ENCODE results near the gene VAPA. TPM values are rescaled to one million over a fixed set of nuclear protein-coding genes. Genes with fewer than 3 reads are reported as not detected.
"Not testable (repeated sequence)": the region's sequence is repeated elsewhere in the genome, so short reads cannot be mapped to it uniquely, and the experiment has no call there.

Gene VAPA
- total and polyA plus RNA-seq, 3 donors from 2014 or later: 177 to 224 (median 180) TPM

- Histone ChIP-seq H3K36me3 (ENCODE audit: low read depth, missing control alignments) (no peaks in the 10 kb centered on the region), H3K9me3 (no peaks in the 10 kb centered on the region), H3K4me1 (no peaks in the 10 kb centered on the region), H3K27me3 (no peaks in the 10 kb centered on the region), H3K4me3 (no peak overlapping the region), H3K27ac (no peak overlapping the region)
- 88 to 89% methylated on average over 3 of the region's 3 CpGs for WGBS, 2 donors
- TF ChIP-seq POLR2A (IDR thresholded peaks at IDR 0.05) (no peak), CTCF (IDR thresholded peaks at IDR 0.05) (no peak)
- DNase-seq: no peak
- intact Hi-C loops (cut with DNase I; ENCODE audit: low total_unique reads): no loop called here
These were observed 7.3 kb upstream of the VAPA start for GRCh38 chr18:9906481-9906880.

DNA sequence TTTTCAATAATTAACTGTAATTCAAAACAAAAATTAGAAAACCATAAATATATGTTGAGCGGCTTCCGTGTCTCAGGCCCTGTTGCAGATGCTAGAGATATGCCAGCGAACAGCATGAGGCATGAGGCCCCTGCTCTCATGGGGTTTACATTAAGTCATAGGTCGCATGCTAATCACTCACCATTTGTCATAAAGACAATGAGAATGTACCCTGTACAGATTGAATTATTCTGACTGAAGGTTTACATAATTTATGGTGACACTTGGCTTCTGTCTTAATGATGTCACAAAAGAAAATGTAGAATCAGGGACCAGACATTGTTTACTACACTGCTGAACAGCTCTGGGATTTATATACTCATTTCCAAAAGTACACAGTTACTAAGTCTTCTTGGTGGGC lies 5.9 kb upstream of the VAPA start:
- no peak overlapping the region for H3K4me3 ChIP-seq
- TF ChIP-seq POLR2A (IDR thresholded peaks at IDR 0.05) (no peak), CTCF (IDR thresholded peaks at IDR 0.05) (no peak)

GRCh38 chr18:9910071-9910470 lies 3.7 kb upstream of the VAPA start:
- Histone ChIP-seq H3K36me3 (ENCODE audit: low read depth, missing control alignments) (no peaks in the 10 kb centered on the region), H3K4me3 (no peak overlapping the region), H3K4me1 (no peaks in the 10 kb centered on the region), H3K9me3 (no peaks in the 10 kb centered on the region), H3K27me3 (no peaks in the 10 kb centered on the region), H3K27ac (no peak overlapping the region)
- TF ChIP-seq CTCF (IDR thresholded peaks at IDR 0.05) (no peak), POLR2A (IDR thresholded peaks at IDR 0.05) (no peak)
- intact Hi-C loops (cut with DNase I; ENCODE audit: low total_unique reads): no loop called here
- no peak for DNase-seq

More for the DNA sequence above, 5.9 kb upstream of the VAPA start:
- Histone ChIP-seq H3K27ac (no peak overlapping the region), H3K36me3 (ENCODE audit: low read depth, missing control alignments) (no peaks in the 10 kb centered on the region), H3K9me3 (no peaks in the 10 kb centered on the region), H3K4me1 (no peaks in the 10 kb centered on the region), H3K27me3 (no peaks in the 10 kb centered on the region)
- 88% methylated on average over 4 of the region's 4 CpGs for WGBS, 2 donors
- no peak for DNase-seq
- intact Hi-C loops (cut with DNase I; ENCODE audit: low total_unique reads): no loop called here

DNA sequence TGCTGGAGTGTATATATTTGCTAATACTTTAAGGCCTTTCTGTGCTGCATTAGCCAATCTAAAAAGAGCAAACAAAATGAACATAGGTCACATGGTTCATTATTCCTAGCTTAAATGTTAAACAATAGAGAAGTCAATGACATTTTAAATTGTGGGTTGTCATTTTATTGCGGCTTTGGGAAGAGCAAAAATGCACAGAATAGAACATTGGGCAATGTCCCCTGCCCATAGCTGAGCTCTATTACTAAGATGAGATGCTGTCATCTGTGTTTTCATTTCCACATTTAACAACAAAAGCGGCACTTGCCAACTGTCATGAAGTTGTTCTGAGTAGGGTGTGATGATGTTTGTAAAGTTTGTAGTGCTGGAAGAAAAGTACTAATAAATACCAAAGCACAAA lies 3.2 kb upstream of the VAPA start:
- TF ChIP-seq CTCF (IDR thresholded peaks at IDR 0.05) (no peak), POLR2A (IDR thresholded peaks at IDR 0.05) (no peak)
- 94% methylated on average over 2 of the region's 2 CpGs for WGBS, 2 donors
- H3K27ac ChIP-seq: no peak overlapping the region
- no peaks in the 10 kb centered on the region for H3K27me3 ChIP-seq
- peaks cover under 1% of the 10 kb centered on the region for H3K4me1 ChIP-seq
- intact Hi-C loops (cut with DNase I; ENCODE audit: low total_unique reads): no loop called here
- DNase-seq: no peak
- H3K4me3 ChIP-seq: no peak overlapping the region
- no peaks in the 10 kb centered on the region for H3K36me3 ChIP-seq (ENCODE audit: low read depth, missing control alignments)
- no peaks in the 10 kb centered on the region for H3K9me3 ChIP-seq

GRCh38 chr18:9911226-9911625 lies 2.6 kb upstream of the VAPA start:
- no peaks in the 10 kb centered on the region for H3K27me3 ChIP-seq
- H3K4me1 ChIP-seq: peaks cover 6% of the 10 kb centered on the region
- DNase-seq: no peak
- H3K9me3 ChIP-seq: no peaks in the 10 kb centered on the region
- 91 to 95% methylated on average over 5 of the region's 5 CpGs for WGBS, 2 donors
- TF ChIP-seq POLR2A (IDR thresholded peaks at IDR 0.05) (no peak), CTCF (IDR thresholded peaks at IDR 0.05) (no peak)
- no peak overlapping the region for H3K4me3 ChIP-seq
- no peak overlapping the region for H3K27ac ChIP-seq
- intact Hi-C loops (cut with DNase I; ENCODE audit: low total_unique reads): no loop called here
- H3K36me3 ChIP-seq (ENCODE audit: low read depth, missing control alignments): no peaks in the 10 kb centered on the region

DNA sequence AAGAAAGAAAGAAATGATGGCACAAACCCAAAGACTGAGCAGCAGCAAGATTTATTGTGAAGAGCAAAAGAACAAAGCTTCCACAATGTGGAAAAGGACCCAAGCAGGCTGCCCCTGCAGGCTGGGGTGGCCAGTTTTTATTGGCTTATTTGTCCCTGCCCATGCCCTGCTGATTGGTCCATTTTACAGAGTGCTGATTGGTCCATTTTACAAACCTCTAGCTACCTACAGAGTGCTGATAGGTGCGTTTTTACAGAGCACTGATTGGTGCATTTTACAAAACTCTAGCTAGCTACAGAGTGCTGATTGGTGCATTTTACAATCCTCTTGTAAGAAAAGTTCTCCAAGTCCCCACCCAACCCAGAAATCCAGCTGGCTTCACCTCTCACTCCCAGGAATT lies 1.5 kb upstream of the VAPA start:
- H3K9me3 ChIP-seq; intact Hi-C loops (cut with DNase I; ENCODE audit: low total_unique reads); H3K27me3 ChIP-seq; H3K36me3 ChIP-seq (ENCODE audit: low read depth, missing control alignments); H3K27ac ChIP-seq: not testable (repeated sequence)
- Histone ChIP-seq H3K4me1 (peaks cover 14% of the 10 kb centered on the region), H3K4me3 (peak overlapping the region in 1 of 2 donors; percentile 96)
- 75 to 91% methylated on average over 1 of the region's 1 CpG for WGBS, 2 donors
- peak; percentile 50 for DNase-seq
